HepG2 (cell line): Measurements from ENCODE around the gene CHAF1A. TPM values are rescaled to one million over a fixed set of nuclear protein-coding genes. Genes with fewer than 3 reads are reported as not detected.

Experiments used
- FOXM1 ChIP-seq: sonication (generic); formaldehyde crosslinking; IDR thresholded peaks from 2 replicates; pipeline ENCODE4 v1.5.0; 2020; ENCODE audit warnings: missing genetic modification reagents
- IKZF1 ChIP-seq: fragments of 450-650 bp; IDR thresholded peaks from 2 replicates; pipeline ENCODE4 v1.7.1; 2016
- MEF2D ChIP-seq: sonication (generic); formaldehyde crosslinking; IDR thresholded peaks from 2 replicates; pipeline ENCODE4 v1.5.1; 2020; ENCODE audit warnings: mild to moderate bottlenecking, missing genetic modification reagents
- MIER2 ChIP-seq: IDR thresholded peaks from 2 replicates; pipeline ENCODE4 v1.6.1; 2016; ENCODE audit warnings: missing biosample characterization, missing genetic modification reagents
- NAIF1 ChIP-seq: sonication (generic); formaldehyde crosslinking; IDR thresholded peaks from 2 replicates; pipeline ENCODE4 v1.5.0; 2020; ENCODE audit warnings: mild to moderate bottlenecking, missing genetic modification reagents, borderline replicate concordance
- NPAS2 ChIP-seq: sonication (generic); formaldehyde crosslinking; IDR thresholded peaks from 2 replicates; pipeline ENCODE4 v1.8.0; 2022; ENCODE audit warnings: mild to moderate bottlenecking, missing genetic modification reagents, borderline replicate concordance
- PAWR ChIP-seq: sonication (generic); formaldehyde crosslinking; IDR thresholded peaks from 2 replicates; pipeline ENCODE4 v1.4.0; 2020; ENCODE audit warnings: missing genetic modification reagents, mild to moderate bottlenecking, borderline replicate concordance
- POLR2A ChIP-seq, 2 experiments: IDR thresholded peaks; 2 replicates each; pipeline ENCODE4 v1.6.1; 2011; ENCODE audit warnings: low read depth in 2 of 2, low read length in 2 of 2, mild to moderate bottlenecking in 1 of 2, moderate library complexity in 1 of 2; ENCODE audit not compliant: insufficient read depth in 1 of 2
- SNAPC2 ChIP-seq: sonication (generic); formaldehyde crosslinking; IDR thresholded peaks from 2 replicates; pipeline ENCODE4 v1.8.1; 2022; ENCODE audit warnings: mild to moderate bottlenecking, missing genetic modification reagents
- ZKSCAN1 ChIP-seq: fragments of 150-350 bp; IDR thresholded peaks from 2 replicates; pipeline ENCODE4 v1.6.1; 2014; ENCODE audit warnings: low read length
- ZNF639 ChIP-seq: conservative IDR thresholded peaks from 2 replicates; pipeline ENCODE4 v1.6.1; 2018; ENCODE audit warnings: missing genetic modification reagents
- ZNF883 ChIP-seq: sonication (generic); formaldehyde crosslinking; IDR thresholded peaks from 2 replicates; pipeline ENCODE4 v1.5.1; 2020; ENCODE audit warnings: mild to moderate bottlenecking, missing genetic modification reagents; ENCODE audit errors: not compliant biosample characterization
- polyA plus RNA-seq, 8 experiments: library from polyadenylated mRNA; depleted of rRNA in 3 of 8; stranded (reverse) in 7 of 8; unstranded in 1 of 8; fragments of >200 nt; fragmentation: Illumina TruSeq in 4 of 8; extraction: Trizol in 4 of 8; gene quantifications; 2 replicates each; pipeline versions ENCODE4 v1.2.1 to v1.2.3, GENCODE V29; 2011 to 2016; ENCODE audit warnings: low read depth in 4 of 8, missing spikeins in 1 of 8, mixed read lengths in 1 of 8; ENCODE audit not compliant: insufficient read depth in 1 of 8
- total RNA-seq, 5 experiments: library from RNA; depleted of rRNA; stranded (reverse); fragments of >200 nt; fragmentation: Illumina TruSeq; extraction: Trizol; gene quantifications; 2 replicates each; pipeline ENCODE4 v1.2.3, GENCODE V29; 2016; ENCODE audit warnings: low read depth in 1 of 5
- TF ChIP-seq, protein P1 (sequence below), 2 experiments: sonication (generic) in 1 of 2; formaldehyde crosslinking in 1 of 2; IDR thresholded peaks; 2 replicates each; pipeline versions ENCODE4 v1.5.1 to v1.6.1; 2011 to 2020; ENCODE audit warnings: borderline replicate concordance in 1 of 2, low read depth in 1 of 2, low read length in 1 of 2, mild to moderate bottlenecking in 1 of 2, missing genetic modification reagents in 1 of 2, moderate library complexity in 1 of 2
- TF ChIP-seq, protein P2 (sequence below): sonication (generic); formaldehyde crosslinking; IDR thresholded peaks from 2 replicates; pipeline ENCODE4 v1.9.0; 2022; ENCODE audit warnings: missing genetic modification reagents, mild to moderate bottlenecking, borderline replicate concordance
- TF ChIP-seq, protein P3 (sequence below): sonication (generic); formaldehyde crosslinking; IDR thresholded peaks from 2 replicates; pipeline ENCODE4 v1.5.1; 2020; ENCODE audit warnings: missing genetic modification reagents, mild to moderate bottlenecking, borderline replicate concordance
- TF ChIP-seq, protein P4 (sequence below): IDR thresholded peaks from 2 replicates; pipeline ENCODE4 v1.6.1; 2016; ENCODE audit warnings: low read depth, control low read depth

Gene CHAF1A
- total and polyA plus RNA-seq, 2 of the 13 experiments (the other 11 are each of a cell fraction or from before 2014, with no cell fraction given), result 11.0 to 34.8 TPM

- TF ChIP-seq, protein P1, sequence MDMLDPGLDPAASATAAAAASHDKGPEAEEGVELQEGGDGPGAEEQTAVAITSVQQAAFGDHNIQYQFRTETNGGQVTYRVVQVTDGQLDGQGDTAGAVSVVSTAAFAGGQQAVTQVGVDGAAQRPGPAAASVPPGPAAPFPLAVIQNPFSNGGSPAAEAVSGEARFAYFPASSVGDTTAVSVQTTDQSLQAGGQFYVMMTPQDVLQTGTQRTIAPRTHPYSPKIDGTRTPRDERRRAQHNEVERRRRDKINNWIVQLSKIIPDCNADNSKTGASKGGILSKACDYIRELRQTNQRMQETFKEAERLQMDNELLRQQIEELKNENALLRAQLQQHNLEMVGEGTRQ (IDR thresholded peaks at IDR 0.05; ENCODE audit: low read depth, low read length), result no peak
- TF ChIP-seq, protein P1 (CRISPR knock-in tag; IDR thresholded peaks at IDR 0.05; ENCODE audit: borderline replicate concordance), result 0 out of 2 replicates have a peak, but pooled peaks have one; percentile 1
- TF ChIP-seq, protein P2, sequence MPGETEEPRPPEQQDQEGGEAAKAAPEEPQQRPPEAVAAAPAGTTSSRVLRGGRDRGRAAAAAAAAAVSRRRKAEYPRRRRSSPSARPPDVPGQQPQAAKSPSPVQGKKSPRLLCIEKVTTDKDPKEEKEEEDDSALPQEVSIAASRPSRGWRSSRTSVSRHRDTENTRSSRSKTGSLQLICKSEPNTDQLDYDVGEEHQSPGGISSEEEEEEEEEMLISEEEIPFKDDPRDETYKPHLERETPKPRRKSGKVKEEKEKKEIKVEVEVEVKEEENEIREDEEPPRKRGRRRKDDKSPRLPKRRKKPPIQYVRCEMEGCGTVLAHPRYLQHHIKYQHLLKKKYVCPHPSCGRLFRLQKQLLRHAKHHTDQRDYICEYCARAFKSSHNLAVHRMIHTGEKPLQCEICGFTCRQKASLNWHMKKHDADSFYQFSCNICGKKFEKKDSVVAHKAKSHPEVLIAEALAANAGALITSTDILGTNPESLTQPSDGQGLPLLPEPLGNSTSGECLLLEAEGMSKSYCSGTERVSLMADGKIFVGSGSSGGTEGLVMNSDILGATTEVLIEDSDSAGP (CRISPR knock-in tag), result peak; percentile 30; the same call in 1 of the 2 replicates
- TF ChIP-seq SNAPC2 (CRISPR knock-in tag), result no peak
- TF ChIP-seq NPAS2 (CRISPR knock-in tag), result no peak
- TF ChIP-seq, protein P3, sequence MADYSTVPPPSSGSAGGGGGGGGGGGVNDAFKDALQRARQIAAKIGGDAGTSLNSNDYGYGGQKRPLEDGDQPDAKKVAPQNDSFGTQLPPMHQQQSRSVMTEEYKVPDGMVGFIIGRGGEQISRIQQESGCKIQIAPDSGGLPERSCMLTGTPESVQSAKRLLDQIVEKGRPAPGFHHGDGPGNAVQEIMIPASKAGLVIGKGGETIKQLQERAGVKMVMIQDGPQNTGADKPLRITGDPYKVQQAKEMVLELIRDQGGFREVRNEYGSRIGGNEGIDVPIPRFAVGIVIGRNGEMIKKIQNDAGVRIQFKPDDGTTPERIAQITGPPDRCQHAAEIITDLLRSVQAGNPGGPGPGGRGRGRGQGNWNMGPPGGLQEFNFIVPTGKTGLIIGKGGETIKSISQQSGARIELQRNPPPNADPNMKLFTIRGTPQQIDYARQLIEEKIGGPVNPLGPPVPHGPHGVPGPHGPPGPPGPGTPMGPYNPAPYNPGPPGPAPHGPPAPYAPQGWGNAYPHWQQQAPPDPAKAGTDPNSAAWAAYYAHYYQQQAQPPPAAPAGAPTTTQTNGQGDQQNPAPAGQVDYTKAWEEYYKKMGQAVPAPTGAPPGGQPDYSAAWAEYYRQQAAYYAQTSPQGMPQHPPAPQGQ, result no peak
- TF ChIP-seq, protein P4, sequence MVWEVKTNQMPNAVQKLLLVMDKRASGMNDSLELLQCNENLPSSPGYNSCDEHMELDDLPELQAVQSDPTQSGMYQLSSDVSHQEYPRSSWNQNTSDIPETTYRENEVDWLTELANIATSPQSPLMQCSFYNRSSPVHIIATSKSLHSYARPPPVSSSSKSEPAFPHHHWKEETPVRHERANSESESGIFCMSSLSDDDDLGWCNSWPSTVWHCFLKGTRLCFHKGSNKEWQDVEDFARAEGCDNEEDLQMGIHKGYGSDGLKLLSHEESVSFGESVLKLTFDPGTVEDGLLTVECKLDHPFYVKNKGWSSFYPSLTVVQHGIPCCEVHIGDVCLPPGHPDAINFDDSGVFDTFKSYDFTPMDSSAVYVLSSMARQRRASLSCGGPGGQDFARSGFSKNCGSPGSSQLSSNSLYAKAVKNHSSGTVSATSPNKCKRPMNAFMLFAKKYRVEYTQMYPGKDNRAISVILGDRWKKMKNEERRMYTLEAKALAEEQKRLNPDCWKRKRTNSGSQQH (CRISPR knock-in tag), result no peak
- TF ChIP-seq ZNF639 (CRISPR knock-in tag), result no peak
- no peak for TF ChIP-seq MIER2 (CRISPR knock-in tag)
- TF ChIP-seq POLR2A (IDR thresholded peaks at IDR 0.05; ENCODE audit: insufficient read depth in 1 of 2, low read depth in 2 of 2, low read length in 2 of 2), result no peak
- TF ChIP-seq PAWR (CRISPR knock-in tag), result no peak
- TF ChIP-seq NAIF1 (CRISPR knock-in tag), result no peak
- no peak for TF ChIP-seq MEF2D (CRISPR knock-in tag)
- no peak for TF ChIP-seq IKZF1
- peak; percentile 96 for TF ChIP-seq ZKSCAN1
- TF ChIP-seq FOXM1 (CRISPR knock-in tag), result no peak
- TF ChIP-seq ZNF883 (CRISPR knock-in tag), result peak; percentile 63
Observed at GRCh38 chr19:4403005-4403761, 743 bp downstream of the CHAF1A start (continued).
